Measurements from ENCODE around the gene MELTF. TPM values are rescaled to one million over a fixed set of nuclear protein-coding genes. Genes with fewer than 3 reads are reported as not detected.

The MELTF gene
- total and polyA plus RNA-seq, 2 of the 13 experiments (the other 11 are each of a cell fraction or from before 2014, with no cell fraction given), result 3.2 to 7.5 TPM

DNA sequence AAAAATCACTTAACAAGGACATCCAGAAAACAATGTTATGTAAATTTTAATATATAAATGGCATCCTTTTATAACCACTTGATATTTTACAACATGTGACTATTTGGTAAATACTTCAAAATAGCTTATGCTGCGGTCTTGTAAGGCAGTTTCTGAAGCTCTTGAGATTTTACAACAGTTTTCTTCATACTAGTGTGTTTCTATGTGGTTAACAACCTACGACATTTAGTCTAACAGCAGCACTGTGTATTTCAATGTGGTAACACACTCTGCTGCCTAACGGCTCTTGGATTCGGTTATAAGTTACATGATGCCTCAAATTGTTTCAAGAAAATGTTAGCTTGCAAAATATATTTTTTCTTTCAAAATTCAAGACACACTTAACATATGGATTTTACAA is 12.9 kb upstream of the MELTF start:
- no peak for FAIRE-seq
- intact Hi-C loops (cut with micrococcal nuclease; ENCODE audit: unreplicated experiment), result no loop called here

DNA sequence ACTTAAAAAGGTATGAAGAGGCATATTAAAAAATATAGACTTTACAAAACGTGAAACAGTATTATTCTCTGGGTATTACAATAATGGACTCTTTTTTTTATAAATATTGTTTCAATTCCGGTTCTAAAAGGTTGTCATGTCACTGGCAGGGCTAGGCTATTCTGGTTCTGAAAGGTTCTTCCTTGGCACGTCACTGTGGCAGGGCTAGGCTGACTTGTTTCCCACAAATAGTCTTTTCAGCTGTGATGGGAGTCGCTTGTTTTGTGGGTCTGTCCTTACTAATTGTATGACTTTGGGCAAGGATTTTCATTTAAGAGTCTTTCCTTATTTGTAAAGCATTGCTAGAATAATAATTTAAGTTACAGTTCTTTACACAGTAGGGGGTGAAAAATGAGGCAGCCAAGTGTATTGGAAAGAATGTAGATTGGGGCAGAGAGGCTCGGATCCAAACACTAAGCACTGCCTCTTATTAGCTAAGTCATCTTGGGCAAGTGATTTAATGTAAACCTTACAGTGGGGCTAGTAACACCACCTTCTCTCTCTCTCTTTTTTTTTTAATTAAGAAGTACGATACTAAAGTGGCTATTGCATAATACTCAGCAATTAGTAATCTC is 12.4 kb upstream of the MELTF start:
- in situ Hi-C loops (cut with HindIII; ENCODE audit: extremely low pct_ligation_motif_present, low pct_unique_long_range_greater_than_20kb), result no loop called here
- Histone ChIP-seq H3K36me3 (replicated peaks in 1 of 2; ENCODE audit: control insufficient read depth in 1 of 2, insufficient read depth in 2 of 2, low read length in 2 of 2) (peaks cover 3 to 35% of the 10 kb centered on the region in 2 experiments), H3K79me2 (ENCODE audit: insufficient read depth, low read length) (no peaks in the 10 kb centered on the region), H3K4me1 (ENCODE audit: insufficient read depth, low read length) (no peaks in the 10 kb centered on the region), H3K27ac (ENCODE audit: extremely low read length, insufficient read depth, low read length) (no peak overlapping the region), H3K9me3 (ENCODE audit: low read length) (no peaks in the 10 kb centered on the region), H3K9ac (ENCODE audit: insufficient read depth, low read depth, low read length) (no peak overlapping the region), H3K27me3 (ENCODE audit: control insufficient read depth in 1 of 2, insufficient read depth in 2 of 2, low read length in 2 of 2) (no peaks in the 10 kb centered on the region), H4K20me1 (ENCODE audit: insufficient read depth, low read length) (no peaks in the 10 kb centered on the region), H3K4me2 (ENCODE audit: low read depth, low read length) (no peak overlapping the region), H2AFZ (ENCODE audit: low read length) (no peak overlapping the region), H3K4me3 (replicated peaks in 1 of 3; ENCODE audit: insufficient read depth in 1 of 3, low read depth in 2 of 3, low read length in 3 of 3) (no peak overlapping the region)
- no TSS peak for BruUV-seq (replicated peaks)
- FAIRE-seq (no peak), ATAC-seq (no peak), DNase-seq (ENCODE audit: low spot score) (no peak)
- WGBS (ENCODE audit: low lambda C conversion rate), result 98% methylated on average over 6 of the region's 6 CpGs
- CTCF ChIA-PET (ENCODE audit: low intra/inter-chr PET ratio, low total read pairs), result no interaction called here
- POLR2A ChIA-PET, result no interaction called here
- intact Hi-C loops (cut with micrococcal nuclease; ENCODE audit: unreplicated experiment), result no loop called here
- TF ChIP-seq RARA (CRISPR knock-in tag; IDR thresholded peaks at IDR 0.05) (no peak), MIER2 (CRISPR knock-in tag; IDR thresholded peaks at IDR 0.05) (no peak), MEIS1 (CRISPR knock-in tag; IDR thresholded peaks at IDR 0.05; ENCODE audit: borderline replicate concordance) (no peak), CEBPB (IDR thresholded peaks at IDR 0.05; ENCODE audit: borderline replicate concordance, low read depth, low read length) (peak; percentile 45; the same call in 1 of the 2 replicates)

More for the DNA sequence above, 12.9 kb upstream of the MELTF start:
- Histone ChIP-seq H3K27ac (ENCODE audit: extremely low read length, insufficient read depth, low read length) (no peak overlapping the region), H3K4me3 (replicated peaks in 1 of 3; ENCODE audit: insufficient read depth in 1 of 3, low read depth in 2 of 3, low read length in 3 of 3) (no peak overlapping the region), H3K9ac (ENCODE audit: insufficient read depth, low read depth, low read length) (no peak overlapping the region), H3K4me1 (ENCODE audit: insufficient read depth, low read length) (no peaks in the 10 kb centered on the region), H3K27me3 (ENCODE audit: control insufficient read depth in 1 of 2, insufficient read depth in 2 of 2, low read length in 2 of 2) (no peaks in the 10 kb centered on the region), H3K79me2 (ENCODE audit: insufficient read depth, low read length) (no peaks in the 10 kb centered on the region), H2AFZ (ENCODE audit: low read length) (no peak overlapping the region), H3K36me3 (replicated peaks in 1 of 2; ENCODE audit: control insufficient read depth in 1 of 2, insufficient read depth in 2 of 2, low read length in 2 of 2) (peaks cover 3 to 37% of the 10 kb centered on the region in 2 experiments), H4K20me1 (ENCODE audit: insufficient read depth, low read length) (no peaks in the 10 kb centered on the region), H3K9me3 (ENCODE audit: low read length) (no peaks in the 10 kb centered on the region), H3K4me2 (ENCODE audit: low read depth, low read length) (no peak overlapping the region)
- ATAC-seq, result no peak
- 95% methylated on average over 4 of the region's 4 CpGs for WGBS (ENCODE audit: low lambda C conversion rate)
- CTCF ChIA-PET (ENCODE audit: low intra/inter-chr PET ratio, low total read pairs), result no interaction called here
- BruUV-seq (replicated peaks), result no TSS peak
- POLR2A ChIA-PET, result no interaction called here
- in situ Hi-C loops (cut with HindIII; ENCODE audit: extremely low pct_ligation_motif_present, low pct_unique_long_range_greater_than_20kb), result no loop called here
- no peak for DNase-seq (ENCODE audit: low spot score)
- no peak for TF ChIP-seq SRSF4 (IDR thresholded peaks at IDR 0.05; ENCODE audit: low read depth, low read length, poor library complexity, severe bottlenecking)

Data from HepG2 (cell line).